Measurements from ENCODE around the gene JMJD6.
"Not testable (repeated sequence)": the region's sequence is repeated elsewhere in the genome, so short reads cannot be mapped to it uniquely, and the experiment has no call there.

JMJD6 gene

DNA sequence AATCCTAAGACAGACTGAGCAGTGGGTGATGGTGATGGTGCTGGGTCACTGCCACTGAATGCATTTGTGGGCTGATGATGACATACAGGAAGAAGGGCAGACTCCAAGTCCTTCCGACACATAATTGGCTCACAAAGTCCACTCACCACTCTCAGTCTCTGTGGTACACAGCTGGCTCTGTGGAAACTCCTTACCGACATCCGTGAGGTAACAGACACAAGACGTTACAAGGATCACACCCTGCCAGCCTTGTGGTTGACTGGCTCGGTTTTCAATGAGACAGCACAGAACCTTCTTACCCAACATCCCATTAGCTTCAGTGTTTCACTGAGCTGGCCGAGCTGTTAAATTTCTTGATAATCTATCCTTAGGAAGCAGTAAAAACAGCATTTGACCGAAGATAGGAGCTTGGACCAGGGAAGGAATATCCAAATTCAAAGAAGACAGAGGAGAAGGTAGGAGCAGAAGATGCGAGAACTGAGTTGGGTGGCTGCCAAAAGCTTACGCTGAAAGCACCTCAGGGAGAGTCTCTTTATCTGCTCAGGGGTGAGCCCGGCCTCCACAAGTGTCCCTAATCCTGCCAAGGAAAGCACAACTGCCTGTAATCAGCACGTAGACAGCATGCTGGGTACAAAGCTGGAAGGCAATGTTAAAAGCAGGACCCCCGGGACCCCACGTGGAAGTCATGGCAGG, 10.1 kb downstream of the JMJD6 start:
- DNase-seq (peak; percentile 67), ATAC-seq (peak; percentile 94)

DNA sequence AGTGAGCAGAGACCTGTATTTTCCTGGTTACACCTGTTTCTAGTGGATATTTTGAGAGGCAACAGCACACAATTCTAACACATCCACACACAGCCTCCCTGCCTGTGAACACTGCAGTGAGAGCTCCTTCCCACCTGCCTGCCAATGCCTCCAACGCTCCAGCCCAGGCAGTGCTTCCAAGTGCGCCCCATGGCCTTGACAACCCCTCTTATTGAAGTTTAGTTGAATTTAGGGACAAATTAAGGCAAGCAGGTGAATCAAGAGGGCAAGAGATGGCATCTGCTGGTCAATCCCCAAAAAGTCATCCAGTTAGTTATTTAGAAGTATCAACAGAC, 10.9 kb downstream of the JMJD6 start:
- no peak for ATAC-seq

DNA sequence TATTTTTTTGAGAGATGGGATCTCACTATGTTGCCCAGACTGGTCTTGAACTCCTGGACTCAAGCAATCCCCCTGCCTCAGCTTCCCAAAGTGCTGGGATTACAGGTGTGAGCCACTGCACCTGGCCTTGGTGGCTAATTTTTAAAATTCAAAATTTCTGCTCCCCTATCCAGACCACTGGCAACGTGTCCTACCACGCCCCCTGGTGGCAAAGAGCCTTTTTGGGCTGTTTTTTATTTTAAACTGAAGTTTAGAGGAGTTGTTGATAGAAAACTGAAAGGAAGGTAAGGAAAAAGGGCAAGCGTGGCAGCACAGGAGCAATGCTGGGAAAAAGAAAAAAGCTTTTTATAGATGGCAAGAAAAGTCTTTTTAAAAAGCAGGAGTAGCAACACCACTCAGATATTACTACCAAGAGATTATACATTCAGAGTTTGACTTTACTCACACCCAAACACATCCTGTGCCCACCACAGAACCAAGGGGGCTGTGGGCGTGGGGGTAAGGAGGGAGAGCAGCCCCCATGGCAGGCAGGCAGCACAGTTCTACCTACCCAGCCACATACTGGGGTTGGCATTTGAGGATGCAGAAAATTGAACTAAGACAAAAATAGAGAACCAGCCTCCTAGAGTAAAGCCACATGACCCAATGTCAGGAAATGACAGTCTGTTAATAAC, 11.4 kb downstream of the JMJD6 start:
- DNase-seq (peak; percentile 86), ATAC-seq (no peak)

More for the DNA sequence above, 10.9 kb downstream of the JMJD6 start:
- no peak for DNase-seq

DNA sequence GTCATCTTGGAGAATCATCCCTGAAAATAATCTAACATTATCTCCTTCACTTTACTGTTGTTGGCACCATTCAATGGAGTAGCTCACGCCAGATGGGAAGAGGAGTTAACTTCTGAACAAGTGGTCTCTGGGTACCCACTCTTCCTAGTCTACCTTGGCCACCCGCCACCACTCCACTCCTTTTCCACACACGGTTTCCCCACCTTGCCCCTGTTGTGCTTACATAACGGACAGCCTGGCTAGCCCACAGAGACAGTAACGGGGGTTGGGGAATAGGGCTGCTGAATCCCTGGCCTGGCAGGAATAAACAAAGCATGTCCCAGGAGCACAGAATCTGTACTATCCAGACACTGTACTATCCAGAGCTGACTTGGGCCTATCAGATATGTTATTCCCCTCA, 12.1 kb downstream of the JMJD6 start:
- DNase-seq (no peak), ATAC-seq (no peak)

DNA sequence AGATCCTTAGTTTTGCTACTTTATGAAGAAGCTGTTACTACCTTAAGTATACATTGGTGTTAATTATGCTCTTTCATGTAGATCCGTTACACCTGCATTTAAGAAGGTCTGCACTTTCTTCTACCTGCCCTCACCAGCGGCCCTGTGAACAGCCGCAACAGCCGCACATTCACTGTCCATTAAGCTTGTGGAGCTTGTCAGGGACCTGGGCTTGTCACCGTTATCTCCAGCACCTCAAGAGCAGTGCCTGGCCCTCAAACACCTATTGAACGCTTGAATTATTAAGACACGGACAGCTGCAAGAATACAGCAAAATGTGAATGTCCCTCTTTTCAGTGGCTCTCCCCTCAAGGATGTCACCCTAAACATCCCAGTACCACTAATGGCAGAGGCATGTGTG, 12.6 kb downstream of the JMJD6 start:
- ATAC-seq (no peak), DNase-seq (no peak)

DNA sequence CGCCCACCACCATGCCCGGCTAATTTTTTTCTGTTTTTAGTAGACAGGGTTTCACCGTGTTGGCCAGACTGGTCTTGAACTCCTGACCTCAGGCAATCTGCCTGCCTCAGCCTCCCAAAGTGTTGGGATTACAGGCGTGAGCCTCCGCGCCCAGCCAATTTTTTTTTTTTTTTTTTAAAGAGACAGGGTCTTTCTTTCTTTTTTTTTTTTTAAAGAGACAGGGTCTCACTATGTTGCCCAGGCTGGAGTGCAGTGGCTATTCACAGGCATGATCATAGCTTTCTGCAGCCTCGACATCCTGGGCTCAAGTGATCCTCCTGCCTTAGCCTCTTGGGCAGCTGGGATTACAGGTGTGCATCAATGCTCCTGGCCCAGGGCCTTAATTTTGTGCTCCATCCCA, 14.1 kb downstream of the JMJD6 start:
- not testable (repeated sequence) for DNase-seq, ATAC-seq

DNA sequence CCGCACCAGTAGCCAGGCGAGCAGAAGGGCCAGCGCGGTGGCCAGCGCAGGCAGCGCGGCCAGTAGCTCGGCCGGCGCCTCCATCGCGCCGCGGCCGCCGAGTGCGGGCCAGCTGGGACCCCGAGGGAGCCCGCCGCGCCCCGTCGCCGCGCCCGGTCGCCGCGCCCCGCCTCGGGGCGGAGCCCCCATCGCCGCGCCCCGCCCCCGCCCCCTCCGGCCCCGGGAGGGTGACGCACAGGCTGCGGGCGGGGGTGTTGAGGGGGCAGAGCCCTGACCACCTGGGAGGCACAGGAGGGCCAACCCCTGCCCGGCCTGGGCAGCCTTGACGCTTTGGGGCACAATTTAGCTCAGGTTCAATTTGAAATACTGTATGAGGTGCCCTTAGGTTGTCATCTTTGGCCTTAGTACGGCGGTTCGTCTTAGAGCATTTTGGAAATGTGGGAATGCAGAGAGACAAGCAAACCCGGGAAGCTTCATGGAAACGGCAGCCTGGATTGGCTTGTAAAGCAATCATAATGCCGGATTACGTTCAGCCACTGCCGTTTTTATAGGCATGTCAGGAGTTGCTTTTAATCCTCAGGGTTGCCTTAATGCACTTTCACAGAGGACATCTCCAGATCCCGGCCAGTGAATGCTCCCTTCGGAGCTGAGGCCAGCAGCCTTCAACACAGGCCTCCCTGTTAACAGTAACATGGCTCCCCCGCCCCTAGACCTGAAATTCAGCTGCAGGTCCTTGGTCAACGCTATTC, 15.4 kb downstream of the JMJD6 start, which contains the start of gene MXRA7:
Gene MXRA7 (minus strand): TSS at position 103 of the 749 bp plus-strand sequence. CDS start 19 bp downstream, at position 84.
- DNase-seq, result peak; percentile 77
- peak; percentile 73 for ATAC-seq

DNA sequence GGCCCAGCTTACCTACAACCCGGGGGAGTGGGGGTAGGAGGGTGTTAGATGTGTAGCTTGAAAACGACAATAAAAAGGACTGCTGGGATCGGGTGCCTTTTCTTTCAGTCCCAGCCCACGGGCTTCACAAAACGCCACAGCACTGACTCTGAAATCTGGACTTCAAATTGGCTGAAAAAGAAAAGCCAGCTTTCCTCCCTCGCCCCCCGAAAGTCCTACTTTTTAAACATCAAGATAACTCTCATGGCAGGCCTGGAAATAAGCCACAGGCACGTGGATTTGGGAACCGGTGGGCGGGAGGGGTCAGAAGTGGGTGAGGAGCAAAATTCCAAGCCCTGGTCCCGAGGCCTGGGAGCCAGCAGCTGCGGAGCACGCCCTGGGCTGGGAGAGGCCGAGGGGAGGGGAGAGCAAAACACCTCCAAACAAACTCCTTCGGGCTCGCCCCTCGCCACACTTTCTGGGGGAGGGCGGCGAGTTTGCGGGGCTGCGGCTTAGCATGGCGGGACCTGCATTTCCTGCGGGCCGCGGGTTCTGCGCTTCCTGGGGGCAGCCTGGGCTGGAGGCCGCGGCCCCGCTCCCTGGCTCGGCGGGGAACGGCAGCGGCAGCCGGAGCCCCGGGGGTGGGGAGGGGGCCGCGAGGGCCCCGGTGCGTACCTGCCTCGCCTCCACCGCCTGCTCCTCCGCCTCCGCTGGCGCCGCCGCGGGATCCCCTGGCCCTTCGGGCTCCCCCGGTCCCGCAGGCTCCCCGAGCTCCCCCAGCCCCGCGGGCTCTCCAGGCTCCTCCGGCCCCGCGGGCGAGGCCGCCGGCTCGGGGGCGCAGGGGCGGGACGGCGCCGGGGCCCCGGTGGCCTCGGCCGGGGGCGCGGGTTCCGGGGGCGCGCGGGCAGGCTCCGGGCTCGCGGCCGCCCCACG, 16.2 kb downstream of the JMJD6 start:
- DNase-seq (peak; percentile 31), ATAC-seq (peak; percentile 19)

DNA sequence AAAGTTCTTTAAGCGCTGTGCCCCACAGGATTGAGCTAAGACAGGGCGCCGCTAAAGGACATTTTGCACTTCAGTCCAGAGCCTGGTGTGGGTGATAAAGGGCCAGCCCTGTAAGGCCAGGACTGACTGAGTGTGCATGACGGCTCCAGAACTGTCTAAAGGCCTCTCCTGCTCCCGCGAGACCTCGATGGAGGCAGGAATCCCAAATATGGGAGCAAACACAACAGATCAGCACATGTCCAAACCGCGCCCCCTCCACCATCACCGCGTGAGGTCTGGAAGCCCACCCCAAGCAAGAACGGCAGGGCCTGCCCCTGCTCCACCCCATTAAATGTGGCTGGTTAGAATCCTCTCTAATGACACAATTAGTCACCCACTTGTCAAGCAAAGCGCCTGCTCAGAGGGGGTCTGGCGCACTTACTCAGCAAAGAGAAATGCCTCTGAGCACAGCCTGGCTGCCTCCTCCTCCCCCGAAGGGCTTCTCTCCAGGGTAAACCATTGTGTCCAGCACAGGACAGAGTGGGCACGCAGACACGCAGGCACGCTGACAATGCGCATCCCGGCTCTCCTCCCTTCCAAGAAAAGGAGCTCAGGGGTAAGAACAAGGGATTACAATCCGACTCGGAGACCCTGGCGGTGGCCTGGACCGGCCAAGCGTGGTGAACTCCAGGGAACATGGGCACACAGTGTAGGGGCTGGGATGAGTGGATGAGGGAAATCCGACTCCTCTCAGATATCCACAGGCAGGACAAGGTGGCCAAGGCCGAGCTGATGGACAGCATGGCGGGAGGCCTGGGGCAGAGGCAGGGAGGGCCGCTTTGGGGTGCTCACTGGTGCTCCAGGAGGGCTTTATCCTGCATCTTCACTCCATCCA, 17.1 kb downstream of the JMJD6 start:
- ATAC-seq, result no peak
- no peak for DNase-seq

DNA sequence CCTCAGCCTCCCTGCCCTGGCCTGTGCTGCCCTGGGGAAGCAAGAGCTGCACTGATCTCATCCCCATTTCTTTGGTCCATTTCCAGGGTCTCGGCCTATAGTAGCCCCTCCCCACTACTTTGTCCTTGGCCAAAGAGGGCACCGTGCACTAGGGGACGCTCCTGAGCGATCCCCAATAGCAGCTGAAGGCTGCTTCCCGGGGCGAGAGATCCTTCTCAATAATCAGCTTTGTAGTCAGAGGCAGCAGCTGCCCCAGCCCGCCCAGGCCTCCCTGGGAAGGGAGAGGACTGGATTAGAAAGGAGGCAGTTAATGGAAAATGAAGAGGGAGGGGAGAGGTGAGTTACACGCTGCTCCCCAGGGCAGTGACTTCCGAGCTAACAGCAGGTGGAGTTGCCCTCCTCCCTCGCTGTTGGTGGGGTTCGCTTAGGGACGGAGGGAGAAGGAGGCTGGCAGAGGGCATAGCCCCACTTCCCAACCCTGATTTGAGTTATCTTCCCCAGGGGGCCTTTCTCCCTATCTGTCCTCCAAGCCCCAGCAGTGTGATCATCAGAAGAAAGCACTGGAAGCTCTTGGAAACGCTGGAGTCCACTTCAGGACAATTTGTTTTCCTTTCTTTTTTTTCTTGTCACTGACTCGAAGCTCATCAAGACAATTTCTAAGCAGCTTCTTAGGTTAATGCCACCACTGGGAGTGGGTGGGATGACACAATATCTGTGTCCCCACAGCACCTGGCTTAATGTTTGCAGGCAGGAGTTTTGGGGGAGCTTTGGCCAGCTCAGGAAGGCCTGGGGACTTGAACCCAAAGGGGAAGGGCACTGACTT, 18.2 kb downstream of the JMJD6 start:
- DNase-seq, result no peak
- ATAC-seq, result no peak

DNA sequence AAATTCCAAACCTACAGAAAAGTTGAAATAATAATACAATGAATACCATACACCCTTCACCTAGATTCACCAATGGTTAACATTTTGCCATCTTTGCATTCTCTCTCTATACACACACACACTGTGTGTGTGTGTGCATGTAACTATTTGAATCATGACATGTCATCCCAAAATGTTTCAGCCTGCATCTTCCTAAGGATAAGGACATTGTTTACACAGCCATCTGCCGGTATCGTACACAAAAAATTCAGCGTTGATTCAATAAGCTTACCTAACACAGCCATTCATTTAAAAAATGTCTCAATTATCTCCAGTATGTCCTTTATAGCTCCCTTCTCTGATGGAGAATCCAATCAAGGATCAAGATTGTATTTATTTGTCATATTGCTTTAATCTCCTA, 19.6 kb downstream of the JMJD6 start:
- no peak for DNase-seq
- ATAC-seq, result no peak

DNA sequence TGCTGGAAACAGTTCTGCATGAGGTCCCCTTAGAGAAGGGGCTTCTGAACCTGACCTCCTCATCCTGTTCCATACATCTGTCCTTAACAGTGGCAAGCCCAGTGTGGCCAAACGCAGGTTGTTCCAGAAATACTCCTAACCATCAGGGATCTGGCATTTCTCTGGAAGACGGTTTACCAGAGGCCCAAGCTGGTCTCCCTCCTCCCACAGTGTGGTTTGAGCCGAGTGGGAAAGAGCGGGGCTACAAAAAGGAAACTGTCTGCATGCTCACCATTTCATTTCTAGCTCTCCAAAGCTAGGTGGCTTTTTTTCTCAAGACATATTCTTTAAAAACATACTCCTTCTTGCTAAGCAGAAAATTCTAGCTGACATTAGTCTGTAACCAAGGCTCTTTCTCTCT, 21.6 kb downstream of the JMJD6 start:
- ATAC-seq, result no peak
- no peak for DNase-seq

DNA sequence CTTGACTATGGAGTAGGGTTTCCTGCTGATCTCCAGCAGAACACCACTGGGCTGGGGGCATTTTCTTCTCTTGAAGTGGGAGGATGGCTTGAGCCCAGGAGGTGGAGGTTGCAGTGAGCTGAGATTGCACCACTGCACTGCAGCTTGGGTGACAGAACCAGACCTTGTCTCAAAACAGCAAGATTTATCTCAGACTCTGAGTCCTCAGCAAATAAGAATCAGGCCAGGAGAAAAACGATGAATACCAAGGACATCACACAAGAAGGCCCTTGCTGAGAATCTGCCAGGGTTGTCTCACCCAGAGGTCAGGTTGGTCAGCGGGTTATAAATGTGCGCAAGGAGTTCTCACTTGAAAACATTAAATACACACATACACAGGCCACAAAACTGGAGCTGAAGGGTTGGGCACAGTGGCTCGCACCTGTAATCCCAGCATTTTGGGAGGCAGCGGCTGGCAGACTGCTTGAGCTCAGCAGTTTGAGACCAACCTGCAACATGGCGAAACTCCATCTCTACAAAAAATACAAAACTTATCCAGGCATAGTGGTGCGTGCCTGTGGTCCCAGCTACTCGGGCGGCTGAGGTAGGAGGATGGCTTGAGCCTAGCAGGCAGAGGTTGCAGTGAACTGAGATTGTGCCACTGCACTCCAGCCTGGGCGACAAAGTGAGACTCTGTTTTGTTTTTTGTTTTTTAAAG, 23.3 kb downstream of the JMJD6 start:
- ATAC-seq (no peak), DNase-seq (no peak)

DNA sequence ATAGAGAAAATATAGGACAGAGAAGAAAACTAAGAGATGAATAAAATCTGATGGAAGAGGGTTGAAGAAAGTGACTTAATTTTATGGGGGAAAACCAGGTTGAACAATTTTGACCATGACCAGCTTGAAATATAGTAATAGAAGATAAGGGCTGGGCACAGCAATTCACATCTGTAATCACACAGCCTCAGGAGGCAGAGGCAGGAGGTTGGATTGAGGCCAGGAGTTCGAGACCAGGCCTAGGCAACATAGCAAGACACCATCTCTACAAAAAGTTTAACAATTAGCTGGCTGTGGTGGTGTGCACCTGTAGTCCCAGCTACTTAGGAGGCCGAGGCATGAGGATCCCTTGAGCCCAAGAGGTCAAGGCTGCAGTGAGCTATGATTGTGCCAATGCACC, 24.3 kb downstream of the JMJD6 start:
- ATAC-seq (no peak), DNase-seq (no peak)

DNA sequence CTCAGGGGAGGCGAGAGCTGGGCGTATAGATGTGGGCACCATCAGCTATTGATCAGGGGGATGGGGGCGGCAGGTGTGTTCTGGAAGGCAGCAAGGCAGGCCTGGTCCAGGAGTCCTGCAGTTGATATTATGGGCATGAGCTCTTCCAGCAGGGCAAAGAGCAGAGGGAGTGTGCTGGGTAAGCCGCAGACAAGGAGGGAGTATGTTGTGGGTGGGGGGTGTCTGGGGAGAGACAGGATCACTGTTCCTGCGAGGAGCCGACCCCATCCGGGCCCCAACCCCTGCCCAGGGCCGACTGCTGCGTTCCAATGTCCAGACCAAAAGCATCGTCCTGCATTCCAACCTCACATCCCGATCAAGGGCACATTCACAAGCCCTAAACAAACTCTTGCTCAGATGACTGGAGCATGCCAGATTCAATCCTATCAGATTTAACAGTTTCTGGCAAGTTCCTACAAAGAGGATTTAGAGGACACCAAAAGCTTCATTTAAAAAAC, 24.9 kb downstream of the JMJD6 start:
- no peak for DNase-seq
- no peak for ATAC-seq

DNA sequence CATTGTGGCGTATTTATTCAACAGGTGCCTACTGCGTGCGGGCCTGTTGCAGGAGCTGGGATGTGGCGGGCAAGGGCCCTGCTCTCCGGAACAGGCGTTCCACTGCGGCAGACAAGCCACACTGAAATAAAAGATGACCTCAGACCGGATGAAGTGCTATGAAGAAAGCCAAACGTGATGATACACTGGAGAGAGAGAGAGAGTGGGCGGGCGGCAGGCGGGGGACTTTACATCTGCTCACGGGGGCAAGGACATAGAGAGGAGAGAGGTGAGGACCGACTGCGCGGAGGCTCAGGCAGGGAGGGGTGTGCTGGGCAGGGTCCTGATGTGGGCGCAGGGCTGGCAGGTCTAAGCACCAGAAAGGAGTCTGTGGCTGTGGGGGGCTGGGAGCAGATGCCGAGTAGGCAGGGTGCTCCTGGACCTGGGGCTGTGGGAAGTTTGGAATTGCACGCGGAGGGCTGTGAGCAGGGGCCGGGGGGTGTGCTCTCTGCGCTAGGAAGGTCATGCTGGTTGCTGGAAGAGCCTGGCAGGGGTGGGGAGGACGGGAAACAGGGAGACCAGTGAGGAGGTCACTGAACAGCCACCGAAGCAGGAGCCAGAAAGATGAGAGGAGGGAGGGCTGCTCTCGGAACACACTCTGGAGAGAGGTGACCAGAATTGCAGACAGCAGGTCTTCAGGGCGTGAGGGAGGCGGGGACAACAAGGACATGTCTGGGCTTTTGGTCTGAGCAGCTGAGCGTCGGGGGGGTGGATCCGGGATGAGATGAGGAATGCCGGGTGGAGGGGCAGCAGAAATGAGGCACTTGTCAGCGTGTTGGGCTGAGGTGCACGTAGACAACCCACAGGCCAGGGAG, 25.6 kb downstream of the JMJD6 start:
- ATAC-seq (peak; percentile 36), DNase-seq (no peak)

DNA sequence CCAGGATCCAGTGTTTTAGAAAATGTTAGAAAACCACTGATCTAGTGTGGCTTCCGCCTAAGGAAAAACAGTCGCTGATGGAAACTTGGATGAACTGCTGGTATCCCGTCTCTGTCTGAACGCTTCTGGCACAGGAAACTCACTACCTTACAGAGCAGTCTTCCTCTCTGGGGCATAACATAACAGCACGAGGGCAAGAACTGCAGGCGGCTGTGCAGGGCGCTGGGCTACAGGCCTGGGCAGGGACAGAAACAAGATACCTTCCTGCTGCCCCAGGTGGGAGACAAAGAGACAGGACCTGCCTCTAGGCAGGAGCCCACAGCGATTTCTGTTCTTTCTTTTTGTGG, 26.2 kb downstream of the JMJD6 start:
- no peak for ATAC-seq
- DNase-seq, result no peak

DNA sequence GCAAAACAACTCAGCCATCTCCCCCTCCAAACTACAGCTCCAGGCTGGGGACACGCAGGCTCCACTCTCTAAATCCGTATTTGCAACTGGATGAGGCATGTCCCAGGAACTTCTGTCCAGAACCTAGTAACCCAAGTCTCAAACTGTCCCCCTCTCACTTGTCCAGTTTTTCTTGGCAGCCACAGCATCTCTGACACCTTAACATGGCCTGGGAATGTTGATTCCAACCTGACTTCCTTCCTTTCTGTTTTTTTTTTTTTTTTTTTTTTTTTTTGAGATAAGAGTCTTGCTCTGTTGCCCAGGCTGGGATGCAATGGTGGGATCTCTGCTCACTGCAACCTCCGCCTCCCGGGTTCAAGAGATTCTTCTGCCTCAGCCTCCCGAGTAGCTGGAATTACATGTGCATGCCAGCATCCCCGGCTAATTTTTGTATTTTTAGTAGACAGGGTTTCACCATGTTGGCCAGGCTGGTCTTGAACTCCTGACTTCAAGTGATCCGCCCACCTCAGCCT, 27.9 kb downstream of the JMJD6 start:
- ATAC-seq, result not testable (repeated sequence)

More for the DNA sequence above, 27.9 kb downstream of the JMJD6 start:
- DNase-seq, result not testable (repeated sequence)

All from stimulated activated naive CD8-positive, alpha-beta T cell treated with anti-CD3 and anti-CD28 coated beads, Interleukin-15, Interleukin-2, amounts not matched to agents 100 U/mL and 50 U/mL, for 24 hours (primary cell).